Coronary artery (tissue), 2 donors: ENCODE measurements around the gene CWC27.

Experiments
- DNase-seq: peaks from one replicate; pipeline ENCODE4 v3.0.0-alpha.2; 2017; ENCODE audit warnings: low spot score
- H3K27ac ChIP-seq, 2 donors: fragments of 200-600 bp; sonication (generic); one replicate each; pipeline ENCODE4 v1.5.1; 2016 to 2019
- H3K4me3 ChIP-seq: fragments of 200-600 bp; sonication (generic); 2 replicates; pipeline ENCODE4 v1.5.1; 2016; ENCODE audit warnings: mild to moderate bottlenecking, moderate library complexity
- TF ChIP-seq, protein P1 (sequence below): fragments of 200-600 bp; sonication (generic); IDR thresholded peaks from one replicate; pipeline ENCODE4 v1.5.1; 2019; ENCODE audit warnings: antibody characterized with exemption

CWC27 gene

DNA sequence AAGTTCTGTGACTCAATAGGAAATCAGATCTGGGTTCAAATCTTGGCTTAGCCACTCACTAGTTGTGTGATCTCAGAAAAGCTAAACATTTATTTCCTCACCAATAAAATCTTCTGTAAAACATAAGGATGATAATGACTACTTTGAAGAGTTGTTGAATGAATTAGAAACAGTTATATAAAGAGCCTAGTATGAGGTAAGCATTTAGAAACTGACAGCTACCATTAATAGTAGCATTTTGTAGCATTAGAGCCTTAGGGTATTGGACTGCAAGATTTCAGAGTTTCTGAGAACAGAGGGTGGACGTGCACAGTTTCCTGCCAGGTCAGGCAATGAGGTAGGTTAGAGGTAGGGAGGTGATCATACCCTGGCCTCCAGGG lies 293.2 kb downstream of the CWC27 start:
- DNase-seq: no peak
- H3K27ac ChIP-seq: no peak overlapping the region
- no peak overlapping the region for H3K4me3 ChIP-seq
- TF ChIP-seq, protein P1, sequence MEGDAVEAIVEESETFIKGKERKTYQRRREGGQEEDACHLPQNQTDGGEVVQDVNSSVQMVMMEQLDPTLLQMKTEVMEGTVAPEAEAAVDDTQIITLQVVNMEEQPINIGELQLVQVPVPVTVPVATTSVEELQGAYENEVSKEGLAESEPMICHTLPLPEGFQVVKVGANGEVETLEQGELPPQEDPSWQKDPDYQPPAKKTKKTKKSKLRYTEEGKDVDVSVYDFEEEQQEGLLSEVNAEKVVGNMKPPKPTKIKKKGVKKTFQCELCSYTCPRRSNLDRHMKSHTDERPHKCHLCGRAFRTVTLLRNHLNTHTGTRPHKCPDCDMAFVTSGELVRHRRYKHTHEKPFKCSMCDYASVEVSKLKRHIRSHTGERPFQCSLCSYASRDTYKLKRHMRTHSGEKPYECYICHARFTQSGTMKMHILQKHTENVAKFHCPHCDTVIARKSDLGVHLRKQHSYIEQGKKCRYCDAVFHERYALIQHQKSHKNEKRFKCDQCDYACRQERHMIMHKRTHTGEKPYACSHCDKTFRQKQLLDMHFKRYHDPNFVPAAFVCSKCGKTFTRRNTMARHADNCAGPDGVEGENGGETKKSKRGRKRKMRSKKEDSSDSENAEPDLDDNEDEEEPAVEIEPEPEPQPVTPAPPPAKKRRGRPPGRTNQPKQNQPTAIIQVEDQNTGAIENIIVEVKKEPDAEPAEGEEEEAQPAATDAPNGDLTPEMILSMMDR: no peak

DNA sequence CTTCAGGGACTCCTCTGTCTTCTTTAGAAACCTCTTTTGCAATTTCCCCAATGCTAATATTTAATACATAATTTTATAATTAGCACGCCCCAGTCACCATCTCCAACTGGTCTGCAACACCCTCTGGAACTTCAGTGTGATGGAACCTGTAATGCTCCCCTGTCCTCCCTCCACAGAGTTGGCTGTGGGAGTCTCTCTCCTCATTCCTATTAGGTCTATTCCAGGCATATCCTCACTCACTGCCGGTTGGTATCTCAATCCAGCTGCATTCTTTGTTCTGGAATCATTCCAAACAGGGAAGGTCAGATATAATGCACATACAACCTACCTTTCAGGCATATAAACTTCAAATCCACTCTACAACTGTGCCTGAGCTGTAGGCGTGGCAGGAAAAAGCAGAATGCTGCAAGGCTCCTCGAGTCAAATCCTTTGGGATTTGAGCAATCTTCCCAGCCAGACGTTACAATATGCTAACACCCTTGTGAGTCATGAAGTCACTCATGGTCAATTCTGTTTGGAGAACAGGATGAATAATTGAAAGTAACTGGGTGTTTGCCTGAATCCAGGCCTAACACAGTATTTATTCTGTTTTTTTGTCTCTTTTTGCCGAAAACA lies 293.8 kb downstream of the CWC27 start:
- Histone ChIP-seq H3K4me3 (no peak overlapping the region), H3K27ac (peak overlapping the region; percentile 78 to 88)
- TF ChIP-seq, protein P1: no peak
- DNase-seq: peak; percentile 83

DNA sequence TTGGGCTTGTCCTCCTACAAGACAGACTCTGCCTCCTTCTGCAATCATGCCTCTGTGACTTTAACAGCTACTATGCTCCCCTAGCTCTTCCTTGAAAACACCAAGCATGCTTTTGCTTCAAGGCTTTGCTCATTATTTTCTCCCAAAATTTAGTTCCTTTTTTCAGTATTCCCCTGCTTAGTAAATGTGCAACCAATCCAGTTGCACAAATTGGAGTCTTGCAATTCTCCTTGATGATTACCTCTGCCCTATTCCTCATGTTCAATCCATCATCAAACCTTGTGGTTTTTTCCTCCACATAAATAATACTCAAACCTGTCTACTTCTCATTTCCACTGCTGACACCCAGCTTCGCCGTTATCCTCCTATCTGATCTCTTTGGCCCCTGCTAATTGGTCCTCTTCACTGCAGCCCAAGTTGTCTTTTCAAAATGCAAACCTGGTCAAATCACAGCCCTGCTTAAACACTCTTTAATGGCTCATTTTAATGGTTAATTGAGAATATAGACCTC lies 296.3 kb downstream of the CWC27 start:
- no peak overlapping the region for H3K4me3 ChIP-seq
- H3K27ac ChIP-seq: no peak overlapping the region
- TF ChIP-seq, protein P1: no peak
- DNase-seq: no peak

DNA sequence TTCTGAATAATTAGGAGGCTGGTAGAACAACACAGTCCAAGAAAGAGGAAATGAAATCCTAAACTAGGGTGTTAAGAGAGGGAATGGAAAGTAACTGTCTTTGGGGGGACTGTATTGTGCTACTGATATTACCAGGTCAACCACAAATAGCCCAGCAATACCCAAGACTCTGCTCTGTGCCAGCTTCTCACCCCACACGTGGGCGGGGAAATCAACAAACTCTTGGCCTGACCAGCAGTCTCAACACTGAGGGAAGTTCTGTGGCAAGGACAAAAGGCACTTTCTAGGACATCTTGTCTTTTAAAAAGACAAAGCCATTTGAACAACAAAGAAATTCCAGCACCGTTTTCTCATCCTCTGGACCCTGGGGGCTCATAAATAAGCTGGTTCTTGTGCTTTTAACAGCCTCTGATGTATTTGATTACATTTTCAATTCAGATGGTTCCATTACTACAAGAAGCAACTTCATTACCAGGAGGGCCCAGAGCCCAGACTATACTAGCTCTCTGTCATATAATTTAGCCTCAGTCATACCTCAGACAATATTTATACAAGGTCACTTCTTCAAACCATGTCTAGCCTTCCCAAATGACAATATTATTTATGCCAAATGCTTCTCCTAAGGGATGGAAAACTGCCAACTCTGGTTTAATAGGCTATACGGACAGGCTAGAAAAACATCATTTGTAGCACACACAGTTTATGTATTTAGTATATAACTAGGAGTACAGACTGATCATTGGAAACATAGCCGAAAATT lies 297.8 kb downstream of the CWC27 start:
- Histone ChIP-seq H3K4me3 (no peak overlapping the region), H3K27ac (peak overlapping the region in 1 of 2 donors; percentile 42)
- DNase-seq: no peak
- TF ChIP-seq, protein P1: no peak

DNA sequence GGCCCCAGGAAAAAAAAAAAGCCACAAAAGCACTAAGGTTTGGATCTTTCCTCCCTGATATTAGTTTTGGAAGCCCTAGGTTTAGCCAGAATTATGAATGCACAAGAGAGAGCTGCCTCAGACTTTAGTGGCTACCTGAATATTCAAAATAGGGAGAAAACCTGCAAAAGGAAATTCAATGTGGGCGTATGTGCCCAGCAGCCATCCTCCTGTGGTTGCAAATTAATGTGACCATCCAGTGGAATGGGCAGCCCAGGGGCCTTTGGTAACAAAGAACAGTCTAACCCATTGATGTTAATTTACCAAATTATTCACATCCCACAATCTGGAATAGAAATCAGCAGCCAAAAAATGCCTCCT lies 298.4 kb downstream of the CWC27 start:
- Histone ChIP-seq H3K27ac (no peak overlapping the region), H3K4me3 (no peak overlapping the region)
- DNase-seq: no peak
- TF ChIP-seq, protein P1: no peak
